ENCODE measurements around the gene SLC35B2. TPM values are rescaled to one million over a fixed set of nuclear protein-coding genes. Genes with fewer than 3 reads are reported as not detected.
A peak's percentile ranks its signal among the peaks of the same experiment; 100 is the strongest.

SLC35B2 gene
- total RNA-seq, 1 experiment from 2014 or later: 28.9 TPM

DNA sequence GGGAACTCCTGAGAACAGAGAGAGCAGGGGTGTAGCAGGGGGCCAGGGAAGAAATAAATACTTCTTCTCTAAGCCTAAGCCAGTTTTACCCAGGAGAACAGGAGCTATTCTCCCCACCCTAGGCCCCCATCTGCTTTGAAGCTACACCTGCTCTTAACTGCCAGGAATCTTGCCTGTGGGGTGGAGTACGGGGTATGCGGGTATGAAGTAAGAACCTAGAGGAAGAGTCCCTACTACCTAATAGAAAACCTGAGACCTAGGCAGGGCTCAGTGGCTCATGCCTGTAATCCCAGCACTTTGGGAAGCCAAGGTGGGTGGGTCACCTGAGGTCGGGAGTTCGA is 32.4 kb downstream of the SLC35B2 start:
- TF ChIP-seq FOXJ3 (CRISPR knock-in tag; IDR thresholded peaks at IDR 0.05; ENCODE audit: borderline replicate concordance) (no peak), E2F1 (CRISPR knock-in tag; IDR thresholded peaks at IDR 0.05) (no peak), GTF2I (CRISPR knock-in tag; conservative IDR thresholded peaks at IDR 0.05) (no peak)
- TF ChIP-seq, protein P1, sequence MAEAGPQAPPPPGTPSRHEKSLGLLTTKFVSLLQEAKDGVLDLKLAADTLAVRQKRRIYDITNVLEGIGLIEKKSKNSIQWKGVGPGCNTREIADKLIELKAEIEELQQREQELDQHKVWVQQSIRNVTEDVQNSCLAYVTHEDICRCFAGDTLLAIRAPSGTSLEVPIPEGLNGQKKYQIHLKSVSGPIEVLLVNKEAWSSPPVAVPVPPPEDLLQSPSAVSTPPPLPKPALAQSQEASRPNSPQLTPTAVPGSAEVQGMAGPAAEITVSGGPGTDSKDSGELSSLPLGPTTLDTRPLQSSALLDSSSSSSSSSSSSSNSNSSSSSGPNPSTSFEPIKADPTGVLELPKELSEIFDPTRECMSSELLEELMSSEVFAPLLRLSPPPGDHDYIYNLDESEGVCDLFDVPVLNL (CRISPR knock-in tag; IDR thresholded peaks at IDR 0.05; ENCODE audit: borderline replicate concordance, low read depth): no peak
- no peak for DNase-seq (ENCODE audit: low spot score)
- Mint-ChIP-seq H3K4me3 (peak overlapping the region; percentile 89), H3K9me3 (no peaks in the 10 kb centered on the region), H3K27ac (peak overlapping the region; percentile 90; the same call in 1 of the 2 replicates), H3K27me3 (ENCODE audit: low read depth) (no peaks in the 10 kb centered on the region), H3K36me3 (peaks cover 19% of the 10 kb centered on the region), H3K4me1 (peaks cover 52% of the 10 kb centered on the region)
- ATAC-seq: no peak
- ChIA-PET POLR2A (interaction anchor here (1.0 to 5.7 kb wide), 6 partner anchors 9 to 52 kb away, joined by 3 to 63 read pairs (median 6); partner anchors contain the start of gene HSP90AB1), CTCF (interaction anchor here (0.6 to 10.7 kb wide), 15 partner anchors 11 to 1158 kb away, joined by 3 to 174 read pairs (median 7); partner anchors contain the start of genes AARS2, HSP90AB1 and SLC35B2)

GRCh38 chr6:44224029-44224964 is 33.0 kb downstream of the SLC35B2 start:
- peaks cover 55% of the 10 kb centered on the region for H3K4me1 Mint-ChIP-seq
- H3K36me3 Mint-ChIP-seq: peaks cover 13% of the 10 kb centered on the region
- H3K4me3 Mint-ChIP-seq: peak overlapping the region; percentile 89
- TF ChIP-seq AR (CRISPR knock-in tag; IDR thresholded peaks at IDR 0.05): no peak
- TF ChIP-seq, protein P2, sequence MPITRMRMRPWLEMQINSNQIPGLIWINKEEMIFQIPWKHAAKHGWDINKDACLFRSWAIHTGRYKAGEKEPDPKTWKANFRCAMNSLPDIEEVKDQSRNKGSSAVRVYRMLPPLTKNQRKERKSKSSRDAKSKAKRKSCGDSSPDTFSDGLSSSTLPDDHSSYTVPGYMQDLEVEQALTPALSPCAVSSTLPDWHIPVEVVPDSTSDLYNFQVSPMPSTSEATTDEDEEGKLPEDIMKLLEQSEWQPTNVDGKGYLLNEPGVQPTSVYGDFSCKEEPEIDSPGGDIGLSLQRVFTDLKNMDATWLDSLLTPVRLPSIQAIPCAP (CRISPR knock-in tag; IDR thresholded peaks at IDR 0.05): no peak
- no peak for TF ChIP-seq ZNF232 (CRISPR knock-in tag; IDR thresholded peaks at IDR 0.05)
- TF ChIP-seq RELA (CRISPR knock-in tag; IDR thresholded peaks at IDR 0.05; ENCODE audit: borderline replicate concordance): no peak
- no peak for TF ChIP-seq TEAD4 (CRISPR knock-in tag; IDR thresholded peaks at IDR 0.05)
- no peak for TF ChIP-seq TP53 (CRISPR knock-in tag; IDR thresholded peaks at IDR 0.05)
- no peak for TF ChIP-seq SMAD3 (CRISPR knock-in tag; IDR thresholded peaks at IDR 0.05; ENCODE audit: borderline replicate concordance)
- no peak for TF ChIP-seq NFYB (CRISPR knock-in tag; conservative IDR thresholded peaks at IDR 0.05; ENCODE audit: low read depth)
- TF ChIP-seq, protein P3, sequence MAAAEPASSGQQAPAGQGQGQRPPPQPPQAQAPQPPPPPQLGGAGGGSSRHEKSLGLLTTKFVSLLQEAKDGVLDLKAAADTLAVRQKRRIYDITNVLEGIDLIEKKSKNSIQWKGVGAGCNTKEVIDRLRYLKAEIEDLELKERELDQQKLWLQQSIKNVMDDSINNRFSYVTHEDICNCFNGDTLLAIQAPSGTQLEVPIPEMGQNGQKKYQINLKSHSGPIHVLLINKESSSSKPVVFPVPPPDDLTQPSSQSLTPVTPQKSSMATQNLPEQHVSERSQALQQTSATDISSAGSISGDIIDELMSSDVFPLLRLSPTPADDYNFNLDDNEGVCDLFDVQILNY (CRISPR knock-in tag; IDR thresholded peaks at IDR 0.05): no peak
- TF ChIP-seq NFE2L1 (CRISPR knock-in tag; IDR thresholded peaks at IDR 0.05): no peak
- no peak for TF ChIP-seq FOXK1 (CRISPR knock-in tag; IDR thresholded peaks at IDR 0.05)
- no peak for TF ChIP-seq SP1 (CRISPR knock-in tag; conservative IDR thresholded peaks at IDR 0.05)
- no peak for TF ChIP-seq ZBTB21 (CRISPR knock-in tag; IDR thresholded peaks at IDR 0.05; ENCODE audit: borderline replicate concordance)
- TF ChIP-seq, protein P4, sequence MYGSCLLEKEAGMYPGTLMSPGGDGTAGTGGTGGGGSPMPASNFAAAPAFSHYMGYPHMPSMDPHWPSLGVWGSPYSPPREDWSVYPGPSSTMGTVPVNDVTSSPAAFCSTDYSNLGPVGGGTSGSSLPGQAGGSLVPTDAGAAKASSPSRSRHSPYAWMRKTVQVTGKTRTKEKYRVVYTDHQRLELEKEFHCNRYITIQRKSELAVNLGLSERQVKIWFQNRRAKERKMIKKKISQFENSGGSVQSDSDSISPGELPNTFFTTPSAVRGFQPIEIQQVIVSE (CRISPR knock-in tag; IDR thresholded peaks at IDR 0.05; ENCODE audit: borderline replicate concordance): no peak
- no peak for TF ChIP-seq MXD4 (CRISPR knock-in tag; IDR thresholded peaks at IDR 0.05; ENCODE audit: borderline replicate concordance)
- TF ChIP-seq, protein P5, sequence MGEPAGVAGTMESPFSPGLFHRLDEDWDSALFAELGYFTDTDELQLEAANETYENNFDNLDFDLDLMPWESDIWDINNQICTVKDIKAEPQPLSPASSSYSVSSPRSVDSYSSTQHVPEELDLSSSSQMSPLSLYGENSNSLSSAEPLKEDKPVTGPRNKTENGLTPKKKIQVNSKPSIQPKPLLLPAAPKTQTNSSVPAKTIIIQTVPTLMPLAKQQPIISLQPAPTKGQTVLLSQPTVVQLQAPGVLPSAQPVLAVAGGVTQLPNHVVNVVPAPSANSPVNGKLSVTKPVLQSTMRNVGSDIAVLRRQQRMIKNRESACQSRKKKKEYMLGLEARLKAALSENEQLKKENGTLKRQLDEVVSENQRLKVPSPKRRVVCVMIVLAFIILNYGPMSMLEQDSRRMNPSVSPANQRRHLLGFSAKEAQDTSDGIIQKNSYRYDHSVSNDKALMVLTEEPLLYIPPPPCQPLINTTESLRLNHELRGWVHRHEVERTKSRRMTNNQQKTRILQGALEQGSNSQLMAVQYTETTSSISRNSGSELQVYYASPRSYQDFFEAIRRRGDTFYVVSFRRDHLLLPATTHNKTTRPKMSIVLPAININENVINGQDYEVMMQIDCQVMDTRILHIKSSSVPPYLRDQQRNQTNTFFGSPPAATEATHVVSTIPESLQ (CRISPR knock-in tag; IDR thresholded peaks at IDR 0.05): no peak
- TF ChIP-seq ZNF219 (CRISPR knock-in tag; IDR thresholded peaks at IDR 0.05; ENCODE audit: borderline replicate concordance): no peak
- TF ChIP-seq, protein P1 (CRISPR knock-in tag; IDR thresholded peaks at IDR 0.05; ENCODE audit: borderline replicate concordance, low read depth): no peak
- ChIA-PET POLR2A (interaction anchor here (1.0 to 5.7 kb wide), 7 partner anchors 10 to 51 kb away, joined by 3 to 63 read pairs (median 7); partner anchors contain the start of genes HSP90AB1 and SLC35B2), CTCF (interaction anchor here (0.6 to 10.7 kb wide), 22 partner anchors 11 to 1157 kb away, joined by 3 to 174 read pairs (median 5); partner anchors contain the start of genes AARS2, HSP90AB1 and SLC35B2)
- no peaks in the 10 kb centered on the region for H3K9me3 Mint-ChIP-seq
- ATAC-seq (peak; percentile 13), DNase-seq (ENCODE audit: low spot score) (peak; percentile 39)
- H3K27ac Mint-ChIP-seq: peak overlapping the region; percentile 90
- no peaks in the 10 kb centered on the region for H3K27me3 Mint-ChIP-seq (ENCODE audit: low read depth)
